Transverse colon (tissue), 4 donors: Measurements from ENCODE around the gene SCRT2. TPM values are rescaled to one million over a fixed set of nuclear protein-coding genes. Genes with fewer than 3 reads are reported as not detected.

Experiments
- DNase-seq: peaks from one replicate; pipeline ENCODE4 v3.0.0-alpha.2; 2019
- H3K27ac ChIP-seq, 4 donors: fragments of 200-600 bp; sonication (generic); 2 replicates each; pipeline ENCODE4 v1.5.1; 2016 to 2018; ENCODE audit warnings: inconsistent platforms in 4 of 4
- H3K27me3 ChIP-seq: fragments of 200-600 bp; sonication (generic); 2 replicates; pipeline ENCODE4 v1.5.1; 2017; ENCODE audit warnings: inconsistent platforms
- H3K36me3 ChIP-seq, 4 donors: fragments of 200-600 bp; sonication (generic); 2 replicates each; pipeline ENCODE4 v1.5.1; 2017 to 2019; ENCODE audit warnings: inconsistent platforms in 4 of 4
- H3K4me1 ChIP-seq, 4 donors: fragments of 200-600 bp; sonication (generic); 2 replicates each; pipeline ENCODE4 v1.5.1; 2017 to 2020; ENCODE audit warnings: inconsistent platforms in 4 of 4
- H3K4me3 ChIP-seq, 4 donors: fragments of 200-600 bp; sonication (generic); 1 replicate in 1 of 4; 2 replicates in 3 of 4; pipeline versions ENCODE4 v1.5.1 to v1.6.1; 2017 to 2019; ENCODE audit warnings: inconsistent platforms in 4 of 4
- H3K9me3 ChIP-seq, 2 donors: fragments of 200-600 bp; sonication (generic); 2 replicates each; pipeline ENCODE4 v1.5.1; 2017 to 2019; ENCODE audit warnings: inconsistent platforms in 2 of 2
- CTCF ChIP-seq, 5 experiments: fragments of 200-600 bp in 3 of 5; fragments of 450-650 bp in 2 of 5; sonication (generic) in 3 of 5; IDR thresholded peaks; 1 replicate in 2 of 5; 2 replicates in 3 of 5; pipeline ENCODE4 v1.5.1; 2016 to 2017; ENCODE audit warnings: antibody characterized with exemption in 5 of 5, inconsistent platforms in 3 of 5, mild to moderate bottlenecking in 2 of 5, moderate library complexity in 1 of 5
- EP300 ChIP-seq: sonication (generic); formaldehyde crosslinking; IDR thresholded peaks from one replicate; pipeline ENCODE4 v1.6.1; 2017; ENCODE audit warnings: antibody characterized with exemption, low read depth
- POLR2A ChIP-seq: fragments of 450-650 bp; IDR thresholded peaks from one replicate; pipeline ENCODE4 v1.6.1; 2016; ENCODE audit warnings: antibody characterized with exemption, mild to moderate bottlenecking, moderate library complexity
- POLR2AphosphoS5 ChIP-seq, 3 donors: sonication (generic); formaldehyde crosslinking; IDR thresholded peaks; one replicate each; pipeline ENCODE4 v1.6.1; 2016; ENCODE audit warnings: antibody characterized with exemption in 3 of 3
- WGBS, 2 donors: methylation state at CpG; one replicate each; pipeline ENCODE4 v1.1.5; 2018; ENCODE audit warnings: low coverage in 1 of 2; 5-methylcytosine and 5-hydroxymethylcytosine counted together
- in situ Hi-C, 4 donors: fragments of 200-750 bp; cut with MboI; loops; one replicate each; pipeline versions ENCODE4 v1.15.0 to v1.15.1; 2017; ENCODE audit warnings: low sequenced_read_pairs in 3 of 4, low pct_ligation_motif_present in 1 of 4, low pct_unique_long_range_greater_than_20kb in 1 of 4
- intact Hi-C: fragments of 100-400 bp; cut with DNase I; formaldehyde crosslinking; loops from one replicate; pipeline ENCODE4 v1.15.1; 2023; ENCODE audit warnings: low total_unique reads
- total RNA-seq, 4 donors: library from RNA; depleted of rRNA; stranded (reverse); fragments of >200 nt; gene quantifications; one replicate each; pipeline ENCODE4 v1.1.0, GENCODE V29; 2016

The SCRT2 gene
- total RNA-seq, 4 donors from 2014 or later: not detected

- H3K36me3 ChIP-seq: no peaks in the 10 kb centered on the region
- no peak overlapping the region for H3K4me3 ChIP-seq
- intact Hi-C loops (no loop called here), in situ Hi-C loops (no loop called here)
- DNase-seq: no peak
- no peaks in the 10 kb centered on the region for H3K4me1 ChIP-seq
- no peaks in the 10 kb centered on the region for H3K9me3 ChIP-seq
- peaks cover 15% of the 10 kb centered on the region for H3K27me3 ChIP-seq
- no peak overlapping the region for H3K27ac ChIP-seq
- TF ChIP-seq EP300 (no peak), POLR2AphosphoS5 (IDR thresholded peaks at IDR 0.05) (no peak), CTCF (IDR thresholded peaks at IDR 0.05) (no peak), POLR2A (no peak)
- 63% methylated on average over 9 of the region's 10 CpGs; no CpG with 5 or more reads in 1 of the 2 donors for WGBS, 2 donors
Observed at GRCh38 chr20:699811-700338, 24.3 kb upstream of the SCRT2 start.

GRCh38 chr20:699342-699741, 23.7 kb upstream of the SCRT2 start:
- Histone ChIP-seq H3K27me3 (peaks cover 15% of the 10 kb centered on the region), H3K27ac (no peak overlapping the region), H3K4me3 (no peak overlapping the region), H3K4me1 (no peaks in the 10 kb centered on the region), H3K36me3 (no peaks in the 10 kb centered on the region), H3K9me3 (no peaks in the 10 kb centered on the region)
- in situ Hi-C loops (no loop called here), intact Hi-C loops (no loop called here)
- TF ChIP-seq CTCF (IDR thresholded peaks at IDR 0.05) (no peak), POLR2AphosphoS5 (IDR thresholded peaks at IDR 0.05) (no peak), EP300 (no peak), POLR2A (no peak)
- DNase-seq: no peak
- WGBS, 2 donors: 49 to 51% methylated on average over 5 to 6 of the region's 6 CpGs

GRCh38 chr20:698276-698675, 22.7 kb upstream of the SCRT2 start:
- Histone ChIP-seq H3K27ac (no peak overlapping the region), H3K9me3 (no peaks in the 10 kb centered on the region), H3K4me1 (no peaks in the 10 kb centered on the region), H3K27me3 (peaks cover 15% of the 10 kb centered on the region), H3K36me3 (no peaks in the 10 kb centered on the region), H3K4me3 (no peak overlapping the region)
- intact Hi-C loops (no loop called here), in situ Hi-C loops (no loop called here)
- DNase-seq: no peak
- WGBS, 2 donors: 65% methylated on average over 6 of the region's 6 CpGs; no CpG with 5 or more reads in 1 of the 2 donors
- TF ChIP-seq POLR2AphosphoS5 (IDR thresholded peaks at IDR 0.05) (no peak), POLR2A (no peak), EP300 (no peak), CTCF (IDR thresholded peaks at IDR 0.05) (no peak)

GRCh38 chr20:697826-698225, 22.2 kb upstream of the SCRT2 start:
- H3K36me3 ChIP-seq: no peaks in the 10 kb centered on the region
- no peak overlapping the region for H3K4me3 ChIP-seq
- DNase-seq: no peak
- H3K27me3 ChIP-seq: peaks cover 15% of the 10 kb centered on the region
- 67 to 69% methylated on average over 6 to 9 of the region's 9 CpGs for WGBS, 2 donors
- in situ Hi-C loops (no loop called here), intact Hi-C loops (no loop called here)
- H3K4me1 ChIP-seq: no peaks in the 10 kb centered on the region
- no peak overlapping the region for H3K27ac ChIP-seq
- TF ChIP-seq EP300: no peak
- TF ChIP-seq POLR2A: no peak
- no peak for TF ChIP-seq CTCF (IDR thresholded peaks at IDR 0.05)
- TF ChIP-seq POLR2AphosphoS5 (IDR thresholded peaks at IDR 0.05): no peak
- H3K9me3 ChIP-seq: no peaks in the 10 kb centered on the region
